IMR-90 (cell line): Measurements from ENCODE around the gene SEBOX. TPM values are rescaled to one million over a fixed set of nuclear protein-coding genes. Genes with fewer than 3 reads are reported as not detected.

Source experiments
- ATAC-seq: fragments of 200-7000 bp; cut with Tn5 transposase; 2 replicates; pipeline ENCODE4 v1.9.1; 2020; ENCODE audit warnings: low read depth, mild to moderate bottlenecking, moderate library complexity
- BruUV-seq: library from RNA; stranded (reverse); fragments of 400-500 nt; replicated peaks from 2 replicates; lab custom pipeline; 2021; lab: Mats Ljungman, UMichigan
- CTCF ChIA-PET: fragments of 300-600 bp; formaldehyde crosslinking; extraction: SDS; loops from one replicate; lab custom pipeline; 2021; ENCODE audit warnings: antibody characterized with exemption; lab: Yijun Ruan, JAX
- POLR2A ChIA-PET: fragments of 300-600 bp; sonication (Branson Sonifier 250); formaldehyde crosslinking; loops from one replicate; lab custom pipeline; 2022; ENCODE audit warnings: antibody characterized with exemption; ENCODE audit not compliant: unreplicated experiment; lab: Charles Lee
- DNase-seq: peaks from one replicate; pipeline ENCODE4 v3.0.0; 2013
- H2AFZ ChIP-seq: replicated peaks from 2 replicates; pipeline ENCODE3; 2013; ENCODE audit warnings: low read length, mild to moderate bottlenecking; ENCODE audit not compliant: poor library complexity
- H2AK5ac ChIP-seq: 2 replicates; pipeline ENCODE4 v1.6.1; 2013; ENCODE audit warnings: low read depth, low read length, inconsistent platforms
- H2AK9ac ChIP-seq: replicated peaks from 2 replicates; pipeline ENCODE3; 2013; ENCODE audit warnings: mild to moderate bottlenecking, low read depth, low read length, moderate library complexity; ENCODE audit not compliant: poor library complexity
- H2BK120ac ChIP-seq: 2 replicates; pipeline ENCODE4 v1.6.1; 2013; ENCODE audit warnings: low read depth, low read length, inconsistent platforms
- H2BK15ac ChIP-seq: 3 replicates; pipeline ENCODE4 v1.6.1; 2013; ENCODE audit warnings: low read depth, low read length, inconsistent platforms
- H2BK20ac ChIP-seq: 2 replicates; pipeline ENCODE4 v1.6.1; 2013; ENCODE audit warnings: low read depth, mild to moderate bottlenecking, inconsistent platforms, low read length, moderate library complexity
- H2BK5ac ChIP-seq: 2 replicates; pipeline ENCODE4 v1.6.1; 2013; ENCODE audit warnings: mild to moderate bottlenecking, low read depth, low read length, inconsistent platforms; ENCODE audit not compliant: poor library complexity, severe bottlenecking
- H3K14ac ChIP-seq: replicated peaks from 2 replicates; pipeline ENCODE4 v1.6.1; 2013; ENCODE audit warnings: low read depth, low read length, inconsistent platforms
- H3K18ac ChIP-seq: 2 replicates; pipeline ENCODE4 v1.6.1; 2013; ENCODE audit warnings: low read depth, low read length, control low read depth
- H3K23ac ChIP-seq: 2 replicates; pipeline ENCODE4 v1.6.1; 2013; ENCODE audit warnings: low read depth, low read length, inconsistent platforms
- H3K27ac ChIP-seq: 2 replicates; pipeline ENCODE4 v1.5.1; 2013; ENCODE audit warnings: mild to moderate bottlenecking, control low read depth, low read length; ENCODE audit not compliant: insufficient read depth
- H3K27me3 ChIP-seq: 2 replicates; pipeline ENCODE4 v1.6.1; 2013; ENCODE audit warnings: low read length; ENCODE audit not compliant: control insufficient read depth, insufficient read depth
- H3K36me3 ChIP-seq: 2 replicates; pipeline ENCODE4 v1.6.1; 2013; ENCODE audit warnings: low read length, mixed read lengths; ENCODE audit not compliant: control insufficient read depth, insufficient read depth
- H3K4ac ChIP-seq: 2 replicates; pipeline ENCODE4 v1.6.1; 2013; ENCODE audit warnings: low read depth, low read length, inconsistent platforms
- H3K4me1 ChIP-seq: 2 replicates; pipeline ENCODE4 v1.6.1; 2013; ENCODE audit warnings: low read length, mixed read lengths; ENCODE audit not compliant: control insufficient read depth, insufficient read depth
- H3K4me2 ChIP-seq: 2 replicates; pipeline ENCODE4 v1.6.1; 2013; ENCODE audit warnings: low read depth, mild to moderate bottlenecking, control low read depth, low read length, moderate library complexity
- H3K4me3 ChIP-seq: 2 replicates; pipeline ENCODE4 v1.5.1; 2013; ENCODE audit warnings: low read depth, mild to moderate bottlenecking, control low read depth, low read length, moderate library complexity; ENCODE audit not compliant: insufficient read depth
- H3K56ac ChIP-seq: 2 replicates; pipeline ENCODE4 v1.6.1; 2013; ENCODE audit warnings: low read length, inconsistent platforms; ENCODE audit not compliant: insufficient read depth; ENCODE audit errors: extremely low read depth
- H3K79me1 ChIP-seq, 2 experiments: 2 replicates each; pipeline ENCODE4 v1.6.1; 2013; ENCODE audit warnings: low read length in 2 of 2, inconsistent platforms in 1 of 2, low read depth in 1 of 2
- H3K9ac ChIP-seq: 2 replicates; pipeline ENCODE4 v1.6.1; 2013; ENCODE audit warnings: low read depth, low read length, control low read depth
- H3K9me1 ChIP-seq: 2 replicates; pipeline ENCODE4 v1.6.1; 2013; ENCODE audit warnings: low read length, inconsistent platforms; ENCODE audit not compliant: insufficient read depth
- H3K9me3 ChIP-seq: 2 replicates; pipeline ENCODE4 v1.6.1; 2013; ENCODE audit warnings: low read length; ENCODE audit not compliant: control insufficient read depth, insufficient read depth
- H4K20me1 ChIP-seq: 2 replicates; pipeline ENCODE4 v1.6.1; 2013; ENCODE audit warnings: low read length, inconsistent platforms; ENCODE audit not compliant: insufficient read depth
- H4K5ac ChIP-seq: 2 replicates; pipeline ENCODE4 v1.6.1; 2013; ENCODE audit warnings: mild to moderate bottlenecking, low read depth, low read length, control low read depth
- H4K8ac ChIP-seq, 2 experiments: 2 replicates each; pipeline ENCODE4 v1.6.1; 2013; ENCODE audit warnings: low read depth in 2 of 2, low read length in 2 of 2, control low read depth in 1 of 2, inconsistent platforms in 1 of 2
- H4K91ac ChIP-seq: 2 replicates; pipeline ENCODE4 v1.6.1; 2013; ENCODE audit warnings: low read depth, low read length, inconsistent platforms; ENCODE audit not compliant: insufficient read depth
- BHLHE40 ChIP-seq: fragments of 150-350 bp; IDR thresholded peaks from 2 replicates; pipeline ENCODE4 v1.6.1; 2016; ENCODE audit warnings: mild to moderate bottlenecking, low read depth, low read length
- CEBPB ChIP-seq: IDR thresholded peaks from 2 replicates; pipeline ENCODE4 v1.6.1; 2012; ENCODE audit warnings: low read depth, low read length, improper control_type of control experiment
- CHD1 ChIP-seq: IDR thresholded peaks from 2 replicates; pipeline ENCODE4 v1.6.1; 2012; ENCODE audit warnings: low read depth, low read length, improper control_type of control experiment
- CTCF ChIP-seq: conservative IDR thresholded peaks from 2 replicates; pipeline ENCODE4 v1.5.1; 2012; ENCODE audit warnings: mild to moderate bottlenecking, low read depth, low read length, improper control_type of control experiment
- ELK1 ChIP-seq: fragments of 150-350 bp; IDR thresholded peaks from 2 replicates; pipeline ENCODE4 v1.6.1; 2016; ENCODE audit warnings: low read depth, mild to moderate bottlenecking, low read length, moderate library complexity, borderline replicate concordance
- FOS ChIP-seq: fragments of 150-350 bp; IDR thresholded peaks from 2 replicates; pipeline ENCODE4 v1.6.1; 2016; ENCODE audit warnings: low read depth, low read length
- MAFK ChIP-seq: IDR thresholded peaks from 2 replicates; pipeline ENCODE4 v1.6.1; 2012; ENCODE audit warnings: low read depth, low read length, improper control_type of control experiment
- MAZ ChIP-seq: IDR thresholded peaks from 2 replicates; pipeline ENCODE4 v1.6.1; 2012; ENCODE audit warnings: low read depth, mild to moderate bottlenecking, low read length, improper control_type of control experiment, moderate library complexity, borderline replicate concordance
- MXI1 ChIP-seq: IDR thresholded peaks from 2 replicates; pipeline ENCODE4 v1.6.1; 2012; ENCODE audit warnings: low read depth, mild to moderate bottlenecking, low read length, moderate library complexity, borderline replicate concordance
- NFE2L2 ChIP-seq: fragments of 150-350 bp; IDR thresholded peaks from 2 replicates; pipeline ENCODE4 v1.6.1; 2016; ENCODE audit warnings: low read depth, mild to moderate bottlenecking, low read length
- POLR2A ChIP-seq: IDR thresholded peaks from 2 replicates; pipeline ENCODE4 v1.6.1; 2012; ENCODE audit warnings: mild to moderate bottlenecking, low read depth, low read length
- RAD21 ChIP-seq: IDR thresholded peaks from 2 replicates; pipeline ENCODE4 v1.6.1; 2012; ENCODE audit warnings: low read length, improper control_type of control experiment
- RCOR1 ChIP-seq: IDR thresholded peaks from 2 replicates; pipeline ENCODE4 v1.6.1; 2012; ENCODE audit warnings: mild to moderate bottlenecking, low read length, improper control_type of control experiment; ENCODE audit not compliant: insufficient replicate concordance
- RFX5 ChIP-seq: IDR thresholded peaks from 2 replicates; pipeline ENCODE4 v1.8.0; 2012; ENCODE audit warnings: low read depth, mild to moderate bottlenecking, low read length, moderate library complexity
- SMC3 ChIP-seq: fragments of 150-350 bp; IDR thresholded peaks from 2 replicates; pipeline ENCODE4 v1.6.1; 2016; ENCODE audit warnings: low read depth, mild to moderate bottlenecking, antibody characterized with exemption, low read length, moderate library complexity
- USF2 ChIP-seq: fragments of 150-350 bp; IDR thresholded peaks from 2 replicates; pipeline ENCODE4 v1.6.1; 2017; ENCODE audit warnings: mild to moderate bottlenecking, antibody characterized with exemption, low read length, low read depth
- whole genome bisulfite sequencing, 2 experiments: methylation state at CpG; one replicate each; pipeline versions ENCODE4 v1.1.5 to v1.1.7; 2013; ENCODE audit warnings: missing lambda C conversion rate in 2 of 2; ENCODE audit not compliant: insufficient read length in 1 of 2; ENCODE audit errors: extremely low coverage in 2 of 2; 5-methylcytosine and 5-hydroxymethylcytosine counted together
- dilution Hi-C: fragments of 300-500 bp; cut with HindIII; formaldehyde crosslinking; loops from one replicate; pipeline ENCODE4 v1.14.3; 2018; ENCODE audit warnings: low sequenced_read_pairs; ENCODE audit not compliant: unreplicated experiment
- in situ Hi-C: fragments of 300-500 bp; cut with MboI; formaldehyde crosslinking; loops from 3 replicates; pipeline ENCODE4 v1.14.3; 2019; ENCODE audit warnings: low sequenced_read_pairs, inconsistent platforms, mixed read lengths
- intact Hi-C: fragments of 100-400 bp; cut with micrococcal nuclease; formaldehyde crosslinking; loops from 2 replicates; pipeline ENCODE4 v1.10.0; 2022
- polyA plus RNA-seq, 3 experiments: library from polyadenylated mRNA; depleted of rRNA; stranded (reverse); fragments of >200 nt; gene quantifications; 2 replicates each; pipeline ENCODE4 v1.2.3, GENCODE V29; 2012; ENCODE audit warnings: low replicate concordance in 1 of 3
- total RNA-seq: library from RNA; depleted of rRNA; stranded (reverse); fragments of >200 nt; gene quantifications from 2 replicates; pipeline ENCODE4 v1.2.3, GENCODE V29; 2012

SEBOX gene
- total and polyA plus RNA-seq, 2 of the 4 experiments (the other 2 are of a cell fraction): not detected

DNA sequence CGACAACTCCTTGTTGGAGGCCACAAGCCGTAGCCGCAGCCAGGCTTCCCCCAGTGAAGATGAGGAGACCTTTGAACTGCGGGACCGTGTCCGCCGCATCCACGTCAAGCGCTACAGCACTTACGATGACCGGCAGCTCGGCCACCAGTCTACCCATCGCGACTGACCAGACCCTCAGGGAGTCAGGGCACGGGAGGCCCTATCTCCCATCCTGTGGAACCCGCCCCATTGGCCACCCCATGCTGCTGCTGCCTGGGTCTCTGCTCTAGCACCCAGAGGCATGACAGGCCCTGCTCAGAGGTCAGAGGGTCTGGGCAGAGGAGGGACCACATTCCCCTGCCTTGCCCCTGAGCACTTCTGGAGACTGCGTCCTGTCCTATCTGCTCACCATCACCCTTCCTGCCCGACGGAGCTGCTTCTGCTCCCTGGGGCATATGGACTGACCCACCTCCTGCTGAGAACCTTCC, 20.5 kb downstream of the SEBOX start:
- H2AK5ac ChIP-seq: no peak overlapping the region
- BruUV-seq: no TSS peak
- no peak overlapping the region for H3K14ac ChIP-seq
- peaks cover 16% of the 10 kb centered on the region for H3K4me1 ChIP-seq
- H3K79me1 ChIP-seq: peaks cover 21 to 80% of the 10 kb centered on the region in 2 experiments
- dilution Hi-C loops (no loop called here), intact Hi-C loops (no loop called here), in situ Hi-C loops (loop anchor here (25.0 kb wide), 1 partner anchor 807 kb away; no protein-coding TSS in a partner anchor)
- no peak overlapping the region for H2BK20ac ChIP-seq
- no peak overlapping the region for H2AK9ac ChIP-seq
- TF ChIP-seq BHLHE40 (no peak), RFX5 (no peak), MXI1 (no peak), ELK1 (no peak), SMC3 (no peak), RCOR1 (no peak), USF2 (no peak), POLR2A (no peak), NFE2L2 (no peak), MAFK (no peak), RAD21 (no peak), FOS (no peak), CHD1 (no peak), CEBPB (no peak), CTCF (no peak), MAZ (no peak)
- H3K9me3 ChIP-seq: no peaks in the 10 kb centered on the region
- no peak overlapping the region for H3K23ac ChIP-seq
- H3K4me2 ChIP-seq: no peak overlapping the region
- no peaks in the 10 kb centered on the region for H3K27me3 ChIP-seq
- H2AFZ ChIP-seq: no peak overlapping the region
- 96% methylated on average over 9 of the region's 19 CpGs; no CpG with 5 or more reads in 1 of the 2 experiments for WGBS, 2 experiments
- ChIA-PET CTCF (no interaction called here), POLR2A (no interaction called here)
- no peak overlapping the region for H4K5ac ChIP-seq
- ATAC-seq (no peak), DNase-seq (no peak)
- H3K4me3 ChIP-seq: no peak overlapping the region
- no peak overlapping the region for H2BK5ac ChIP-seq
- H4K91ac ChIP-seq: no peak overlapping the region
- H3K9ac ChIP-seq: no peak overlapping the region
- H2BK15ac ChIP-seq: no peak overlapping the region
- H2BK120ac ChIP-seq: no peak overlapping the region
- H3K36me3 ChIP-seq: peaks cover 82% of the 10 kb centered on the region
- H3K4ac ChIP-seq: no peak overlapping the region
- H3K18ac ChIP-seq: no peak overlapping the region
- no peak overlapping the region for H3K27ac ChIP-seq
- no peak overlapping the region for H4K8ac ChIP-seq
- peaks cover 12% of the 10 kb centered on the region; the same call in 1 of the 2 replicates for H3K9me1 ChIP-seq
- H3K56ac ChIP-seq: no peak overlapping the region
- H4K20me1 ChIP-seq: peaks cover 19% of the 10 kb centered on the region
